Lower leg skin (tissue), 3 donors: ENCODE results near the gene WDR62.

Source experiments
- POLR2A ChIP-seq, 2 donors: fragments of 450-650 bp; IDR thresholded peaks; one replicate each; pipeline ENCODE4 v1.6.1; 2016 to 2017; ENCODE audit warnings: antibody characterized with exemption in 2 of 2, mild to moderate bottlenecking in 1 of 2, moderate library complexity in 1 of 2
- TF ChIP-seq, protein P1 (sequence below), 3 donors: fragments of 450-650 bp; IDR thresholded peaks; one replicate each; pipeline ENCODE4 v1.5.1; 2016; ENCODE audit warnings: antibody characterized with exemption in 3 of 3, mild to moderate bottlenecking in 3 of 3, moderate library complexity in 2 of 3

DNA sequence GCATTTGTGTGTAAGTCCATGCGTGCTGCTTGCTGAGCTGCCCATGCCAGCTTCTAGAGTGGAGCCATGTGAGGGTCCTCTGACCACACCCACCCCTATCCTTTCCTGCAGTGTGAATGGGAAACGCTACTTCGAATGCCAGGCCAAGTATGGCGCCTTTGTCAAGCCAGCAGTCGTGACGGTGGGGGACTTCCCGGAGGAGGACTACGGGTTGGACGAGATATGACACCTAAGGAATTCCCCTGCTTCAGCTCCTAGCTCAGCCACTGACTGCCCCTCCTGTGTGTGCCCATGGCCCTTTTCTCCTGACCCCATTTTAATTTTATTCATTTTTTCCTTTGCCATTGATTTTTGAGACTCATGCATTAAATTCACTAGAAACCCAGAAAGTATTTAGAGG is 70.9 kb downstream of the WDR62 start:
- TF ChIP-seq, protein P1, sequence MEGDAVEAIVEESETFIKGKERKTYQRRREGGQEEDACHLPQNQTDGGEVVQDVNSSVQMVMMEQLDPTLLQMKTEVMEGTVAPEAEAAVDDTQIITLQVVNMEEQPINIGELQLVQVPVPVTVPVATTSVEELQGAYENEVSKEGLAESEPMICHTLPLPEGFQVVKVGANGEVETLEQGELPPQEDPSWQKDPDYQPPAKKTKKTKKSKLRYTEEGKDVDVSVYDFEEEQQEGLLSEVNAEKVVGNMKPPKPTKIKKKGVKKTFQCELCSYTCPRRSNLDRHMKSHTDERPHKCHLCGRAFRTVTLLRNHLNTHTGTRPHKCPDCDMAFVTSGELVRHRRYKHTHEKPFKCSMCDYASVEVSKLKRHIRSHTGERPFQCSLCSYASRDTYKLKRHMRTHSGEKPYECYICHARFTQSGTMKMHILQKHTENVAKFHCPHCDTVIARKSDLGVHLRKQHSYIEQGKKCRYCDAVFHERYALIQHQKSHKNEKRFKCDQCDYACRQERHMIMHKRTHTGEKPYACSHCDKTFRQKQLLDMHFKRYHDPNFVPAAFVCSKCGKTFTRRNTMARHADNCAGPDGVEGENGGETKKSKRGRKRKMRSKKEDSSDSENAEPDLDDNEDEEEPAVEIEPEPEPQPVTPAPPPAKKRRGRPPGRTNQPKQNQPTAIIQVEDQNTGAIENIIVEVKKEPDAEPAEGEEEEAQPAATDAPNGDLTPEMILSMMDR (IDR thresholded peaks at IDR 0.05) = no peak
- TF ChIP-seq POLR2A (IDR thresholded peaks at IDR 0.05) = no peak
